ENCODE measurements around the gene GPR153.

GPR153 gene

DNA sequence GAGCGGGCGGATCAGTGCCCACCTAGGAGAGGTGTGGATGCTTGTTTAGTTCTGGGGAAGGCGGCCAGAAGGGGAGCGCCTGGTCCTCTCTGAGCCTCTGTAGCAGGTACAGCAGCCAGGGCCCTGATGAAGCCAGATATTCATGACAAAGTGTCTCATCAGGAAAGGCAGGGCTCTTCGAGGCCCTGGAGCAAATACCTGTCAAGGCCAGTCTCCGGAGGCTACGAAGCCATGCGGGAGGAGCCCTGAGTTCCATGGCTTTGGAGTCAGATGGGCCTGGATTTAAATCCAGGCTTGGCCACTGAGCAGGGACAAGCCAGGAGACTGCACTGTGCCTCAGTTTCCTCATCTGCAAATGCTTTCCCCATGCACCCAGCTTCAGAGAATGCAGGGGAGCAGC is 25.4 kb upstream of the GPR153 start:
- no peak for DNase-seq

DNA sequence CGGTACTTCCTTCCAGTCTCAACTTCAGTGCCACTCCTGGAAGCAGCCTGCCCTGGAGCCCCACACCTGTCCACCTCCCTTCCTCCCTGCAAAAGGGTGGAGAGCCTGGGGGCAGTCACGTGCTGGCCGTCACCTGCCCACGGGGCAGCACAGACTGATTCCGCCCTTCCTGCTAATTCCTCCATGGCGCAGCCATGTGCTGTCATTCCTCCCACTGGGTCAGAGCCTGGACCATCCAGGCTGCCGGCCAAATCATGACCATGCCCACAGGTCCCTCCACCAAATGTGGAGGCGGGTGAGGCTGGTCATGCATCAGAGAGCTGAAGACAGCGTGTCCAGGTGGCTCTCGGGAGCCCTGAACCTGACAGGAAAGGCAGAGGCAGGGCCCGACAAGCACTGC is 24.4 kb upstream of the GPR153 start:
- DNase-seq: no peak

DNA sequence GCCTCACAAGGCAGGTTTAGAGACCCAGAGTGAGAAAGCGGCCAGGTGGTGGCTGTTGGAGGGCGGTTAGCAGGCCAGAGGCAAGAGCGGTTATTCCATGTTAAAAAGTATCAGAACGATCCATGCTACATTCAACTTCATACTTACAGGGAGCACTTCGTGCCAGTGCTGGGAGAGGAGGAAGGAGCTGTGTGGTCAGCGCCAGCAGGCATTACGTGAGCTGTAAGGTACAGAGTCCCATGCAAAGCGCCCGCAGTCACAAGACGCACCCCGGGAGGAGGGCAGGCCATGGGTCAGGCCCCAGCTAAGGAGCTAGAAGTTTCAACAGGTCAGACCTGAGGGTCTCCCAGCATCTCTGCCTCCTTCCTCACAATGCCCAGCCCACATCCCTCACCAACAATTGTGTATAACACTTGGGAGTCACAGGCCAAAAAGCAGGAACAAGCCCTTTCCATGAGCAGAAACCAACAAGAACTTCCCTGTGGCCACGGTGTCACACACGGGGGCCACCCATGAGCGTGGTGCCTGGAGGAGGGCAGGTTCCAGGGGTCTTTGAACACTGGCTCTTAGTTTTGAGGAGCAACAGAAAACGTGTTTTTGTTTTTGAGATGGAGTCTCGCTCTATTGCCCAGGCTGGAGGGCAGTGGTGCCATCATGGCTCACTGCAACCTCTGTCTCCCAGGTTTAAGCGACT is 21.8 kb upstream of the GPR153 start:
- no peak for DNase-seq

DNA sequence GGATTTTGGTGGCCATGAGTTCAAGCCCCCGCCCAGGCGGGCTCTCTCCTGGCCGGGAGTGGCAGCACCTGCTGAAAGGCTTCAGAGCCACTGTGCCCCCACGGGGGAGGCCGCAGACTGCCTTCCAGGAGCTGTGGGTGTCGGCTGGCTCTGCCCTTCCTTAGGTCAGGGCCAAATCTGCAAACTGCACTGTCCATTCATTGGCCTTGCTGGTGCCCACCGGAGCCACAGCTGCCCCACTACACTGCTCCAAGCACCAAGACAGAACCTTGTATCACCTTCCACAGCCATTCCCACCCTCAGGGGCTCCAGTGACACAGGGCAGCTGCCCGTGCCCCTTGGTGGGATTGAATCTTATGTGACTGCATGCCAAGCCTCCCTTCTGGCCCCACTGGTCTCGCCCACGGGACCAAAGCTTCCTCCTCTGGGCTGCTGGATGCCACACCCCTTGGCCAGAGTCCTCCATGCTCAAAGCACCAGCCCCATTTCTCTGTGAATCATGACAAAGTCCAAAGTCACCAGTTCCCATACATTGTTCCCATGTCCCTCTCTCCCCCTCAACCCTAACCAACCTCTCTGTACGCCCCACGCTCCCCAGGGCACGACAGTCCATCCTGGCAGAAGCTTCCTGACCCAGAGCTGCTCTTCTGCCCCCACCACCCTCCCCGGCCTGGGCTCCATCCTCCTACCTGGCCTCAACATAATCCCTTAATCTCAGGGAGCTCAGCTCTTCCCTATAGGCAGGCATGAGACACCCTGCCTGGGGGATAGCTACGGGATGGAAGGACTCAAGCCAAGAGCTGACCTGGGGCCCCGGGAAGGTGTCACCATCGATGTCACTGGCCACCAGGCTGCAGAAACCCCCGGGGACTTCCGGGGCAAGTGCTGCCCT is 20.9 kb upstream of the GPR153 start:
- DNase-seq: no peak

DNA sequence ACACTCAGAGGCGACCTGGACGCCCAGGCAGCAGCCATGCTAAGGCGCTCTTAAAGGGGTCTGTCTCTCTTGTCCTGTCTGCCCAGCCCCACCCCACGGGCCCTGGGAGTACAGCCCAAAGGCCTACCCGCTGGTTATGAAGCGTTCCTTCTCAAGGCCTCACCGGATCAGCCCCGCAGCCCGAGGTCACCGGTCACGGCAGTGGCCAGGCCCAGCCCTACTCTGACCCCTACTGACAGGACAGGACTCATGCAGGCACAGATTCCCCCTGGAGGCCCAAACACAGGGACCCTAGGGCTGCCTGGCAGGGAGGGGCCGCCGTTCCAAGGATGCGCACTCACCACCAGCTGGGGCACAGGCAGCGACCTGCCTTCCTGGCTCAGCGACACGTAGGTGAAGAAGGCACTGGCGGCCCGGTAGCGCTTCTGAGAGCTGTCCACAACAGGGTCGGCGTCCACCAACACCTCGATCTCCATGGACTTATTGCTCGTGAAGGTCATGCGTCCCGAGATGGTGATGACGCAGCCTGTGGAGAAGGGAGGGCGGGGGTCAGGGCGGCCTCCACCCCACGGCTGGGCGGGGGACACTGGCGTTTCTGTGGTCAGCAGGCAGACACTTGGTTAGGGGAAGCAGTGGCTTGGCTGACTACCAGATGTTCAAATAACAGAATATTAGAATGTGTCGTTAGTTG is 20.0 kb upstream of the GPR153 start:
- DNase-seq: no peak

GRCh38 chr1:6279613-6280383 is 18.9 kb upstream of the GPR153 start:
- no peak for DNase-seq

- DNase-seq: no peak
Observed at GRCh38 chr1:6279066-6279465, 18.2 kb upstream of the GPR153 start.

GRCh38 chr1:6278263-6278662 is 17.4 kb upstream of the GPR153 start:
- no peak for DNase-seq

DNA sequence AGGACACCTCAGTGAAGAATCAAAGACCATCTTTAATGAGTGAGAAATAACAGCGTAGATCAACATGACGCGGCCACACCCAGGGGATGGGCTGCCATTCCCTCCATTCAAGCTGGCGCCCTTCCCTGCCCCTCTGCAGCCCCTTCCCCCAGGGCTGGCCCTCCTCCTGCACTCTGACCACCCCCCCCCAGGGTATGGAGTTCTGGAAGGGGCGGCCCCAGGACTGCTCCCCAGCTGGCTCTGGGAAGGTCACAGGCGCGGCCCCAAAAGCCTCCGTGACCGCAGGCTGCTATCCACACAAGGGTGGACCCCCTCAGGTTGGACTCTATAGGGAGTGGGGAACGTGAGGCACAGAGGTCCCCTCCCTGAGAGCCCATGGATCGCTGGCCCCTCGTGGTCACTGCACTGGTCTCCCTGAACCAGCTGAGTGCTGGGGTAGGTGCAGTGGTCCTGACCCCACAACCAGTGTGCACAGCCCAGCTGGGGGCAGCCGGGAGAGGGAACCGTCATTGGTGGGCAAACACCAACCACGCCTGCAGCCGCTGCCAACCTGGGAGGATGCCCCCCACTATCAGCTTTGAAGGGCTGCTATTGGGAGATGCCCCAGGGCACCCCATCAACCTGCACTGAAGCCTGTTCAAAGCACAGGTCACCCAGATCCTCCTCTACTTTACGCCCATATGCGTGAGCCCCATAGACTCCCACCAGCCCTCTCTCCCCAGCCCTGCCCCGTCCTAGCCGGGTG is 16.1 kb upstream of the GPR153 start:
- DNase-seq: no peak

- DNase-seq: no peak
Observed at GRCh38 chr1:6275826-6276782, 15.2 kb upstream of the GPR153 start.

GRCh38 chr1:6274622-6275139 is 13.8 kb upstream of the GPR153 start:
- no peak for DNase-seq

DNA sequence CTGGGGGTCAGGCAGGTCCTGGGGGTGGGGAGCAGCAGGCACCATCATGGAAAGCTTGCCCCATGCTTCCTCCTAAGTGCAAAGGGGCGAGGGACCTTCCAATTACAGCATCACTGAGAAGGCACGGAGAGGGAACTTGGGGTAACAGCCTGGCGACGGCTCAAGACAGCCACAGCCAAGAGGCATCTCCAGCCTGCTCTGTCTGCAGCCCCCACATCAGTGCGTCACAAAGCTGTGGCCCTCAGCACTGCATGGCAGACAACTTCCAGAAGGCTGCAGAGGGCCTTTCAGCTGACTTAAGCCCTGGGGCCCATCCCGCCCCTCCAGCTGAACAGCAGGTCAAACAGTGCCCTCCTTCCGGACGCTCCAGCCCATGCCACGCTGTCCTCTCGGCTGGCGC is 13.2 kb upstream of the GPR153 start:
- DNase-seq: no peak

DNA sequence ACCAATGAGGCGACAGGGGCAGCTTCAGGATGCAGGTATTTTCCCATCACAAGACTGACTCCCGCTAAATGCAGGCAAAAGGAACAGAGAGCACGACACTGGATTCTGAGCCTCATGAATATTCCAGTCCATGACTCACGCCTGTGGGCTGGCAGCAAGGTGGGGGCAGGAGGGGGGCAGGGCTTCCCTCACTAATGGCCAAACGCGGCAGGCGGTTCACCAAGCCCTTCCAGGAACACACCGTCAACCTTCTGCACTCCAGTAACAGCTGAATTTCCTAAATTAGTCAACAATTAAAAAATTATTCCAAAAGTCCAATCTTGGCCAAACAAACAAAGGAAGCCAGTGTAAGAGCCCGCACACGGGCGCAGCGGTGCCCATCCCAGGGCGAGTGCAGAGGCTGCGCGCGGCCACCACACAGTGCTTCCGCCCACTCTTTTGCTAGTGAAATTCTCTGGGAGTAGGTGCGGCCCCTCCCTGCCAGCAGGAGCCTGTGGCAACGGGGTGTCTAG is 12.5 kb upstream of the GPR153 start:
- DNase-seq: no peak

DNA sequence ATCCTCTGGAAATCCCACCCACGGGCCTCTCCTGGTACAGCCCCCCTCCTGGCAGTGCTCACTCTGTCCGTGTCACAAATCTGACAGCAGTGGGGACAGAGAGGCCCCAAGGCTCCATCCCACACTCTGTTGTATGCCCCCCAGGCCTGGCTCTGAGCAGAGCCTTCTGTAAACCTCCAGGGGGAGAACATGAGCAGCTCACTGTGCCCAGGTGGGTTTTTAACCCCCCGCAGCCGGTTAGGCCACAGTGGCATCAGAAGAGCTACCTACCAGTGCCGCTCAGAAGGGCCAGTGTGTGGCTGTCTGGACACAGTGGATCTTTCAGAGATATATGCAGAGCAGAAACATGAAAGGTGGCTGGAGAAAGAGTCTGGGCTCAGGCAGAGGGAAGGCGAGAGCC is 12.0 kb upstream of the GPR153 start:
- no peak for DNase-seq

DNA sequence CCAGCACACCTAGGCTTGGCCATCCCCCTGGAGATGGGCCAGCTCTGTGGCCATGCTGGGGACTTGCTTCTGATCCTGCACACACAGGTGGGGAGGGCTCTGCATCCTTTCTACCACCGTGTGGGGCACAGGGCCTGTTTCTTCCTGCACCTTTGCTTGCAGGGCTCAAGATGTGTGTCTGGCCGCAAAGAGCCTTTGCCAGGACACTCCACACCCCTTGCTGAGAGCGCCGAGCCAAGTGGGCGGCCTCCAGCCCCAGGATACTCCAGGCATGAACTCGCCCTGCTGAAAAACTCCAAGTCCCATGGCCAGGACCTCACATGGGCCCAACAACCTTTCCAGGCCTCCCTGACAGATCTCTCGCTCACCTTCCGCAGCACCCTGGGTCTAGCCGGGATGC is 11.6 kb upstream of the GPR153 start:
- DNase-seq: no peak

- no peak for DNase-seq
Observed at GRCh38 chr1:6271554-6271953, 10.7 kb upstream of the GPR153 start.

DNA sequence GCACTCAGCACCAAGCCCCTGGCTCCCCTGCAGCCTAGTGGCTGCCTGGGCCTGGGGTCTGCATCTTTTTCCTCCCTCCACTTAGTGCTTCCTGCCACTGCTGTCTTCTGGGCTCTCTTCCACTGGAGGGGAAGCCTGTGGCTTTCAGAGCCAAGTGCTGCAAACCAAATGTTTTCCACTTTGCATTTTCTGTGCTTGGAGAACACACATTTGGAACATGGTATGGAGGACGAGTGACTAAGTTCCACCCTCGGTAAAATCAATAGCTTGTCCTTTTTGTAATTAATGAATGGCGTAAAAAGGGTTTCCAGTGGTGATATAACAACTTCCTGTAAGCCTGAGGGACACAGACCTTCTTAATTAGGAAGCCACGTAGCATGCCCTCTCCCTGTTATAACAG is 10.1 kb upstream of the GPR153 start:
- no peak for DNase-seq

GRCh38 chr1:6270401-6270800 is 9.5 kb upstream of the GPR153 start:
- DNase-seq: no peak

DNA sequence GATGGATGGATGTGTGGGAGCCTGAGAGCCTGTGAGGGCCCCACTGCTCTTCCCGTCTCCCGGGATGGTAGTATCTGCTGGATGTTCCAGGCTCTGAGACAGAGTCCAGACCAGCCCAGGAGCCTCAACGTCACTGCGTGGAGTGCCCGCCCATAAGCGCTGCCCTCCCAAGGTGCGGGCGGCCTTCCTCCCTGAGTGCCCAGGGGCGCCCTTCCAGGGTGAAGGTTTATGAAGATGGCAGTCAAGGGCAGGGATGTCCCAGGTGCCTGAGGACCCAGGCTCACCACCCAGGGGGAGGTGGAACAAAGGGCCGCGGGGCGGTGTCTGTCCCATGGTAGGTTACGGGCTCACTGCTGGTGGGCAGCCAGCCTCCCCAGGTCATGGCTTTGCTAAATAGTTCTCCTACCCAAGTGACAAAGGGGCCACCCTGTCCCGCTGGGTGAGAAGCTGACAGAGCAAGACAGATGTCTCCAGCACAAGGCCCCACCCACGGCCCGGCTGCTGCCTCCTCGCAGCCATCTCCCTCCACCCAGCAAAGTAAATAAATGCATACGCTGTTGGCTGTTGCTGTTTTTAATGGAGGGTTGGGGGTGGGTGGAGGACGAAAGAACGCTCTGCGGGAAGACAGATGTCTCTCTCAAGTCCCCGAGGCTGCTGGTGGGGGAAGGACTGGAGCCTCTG is 9.0 kb upstream of the GPR153 start:
- DNase-seq: no peak

GRCh38 chr1:6269296-6269695 is 8.4 kb upstream of the GPR153 start:
- no peak for DNase-seq
